ENCODE results near the gene BTK.

The BTK gene

GRCh38 chrX:101385795-101386541, at the start of gene BTK:
TSS of gene BTK (minus strand) at chrX:101386191. CDS start at chrX:101375284, 10,907 bp downstream.
- no peak for TF ChIP-seq CTCF (IDR thresholded peaks at IDR 0.05; ENCODE audit: low read length, missing control alignments)
- DNase-seq (ENCODE audit: low read depth) = no peak
- H3K4me3 ChIP-seq (replicated peaks; ENCODE audit: low read depth, low read length) = no peak within 1 kb of the TSS

- DNase-seq (ENCODE audit: low read depth) = no peak
- no peak for TF ChIP-seq CTCF (IDR thresholded peaks at IDR 0.05; ENCODE audit: low read length, missing control alignments)
These were observed 44.6 kb upstream of the BTK start for GRCh38 chrX:101430457-101431078.

GRCh38 chrX:101429934-101430333, 43.9 kb upstream of the BTK start:
- H3K4me3 ChIP-seq (replicated peaks; ENCODE audit: low read depth, low read length) = no peak overlapping the region
- TF ChIP-seq CTCF (IDR thresholded peaks at IDR 0.05; ENCODE audit: low read length, missing control alignments) = no peak
- no peak for DNase-seq (ENCODE audit: low read depth)

More at GRCh38 chrX:101430457-101431078, 44.6 kb upstream of the BTK start:
- H3K4me3 ChIP-seq (replicated peaks; ENCODE audit: low read depth, low read length) = no peak overlapping the region

- no peak overlapping the region for H3K4me3 ChIP-seq (replicated peaks; ENCODE audit: low read depth, low read length)
- TF ChIP-seq CTCF (IDR thresholded peaks at IDR 0.05; ENCODE audit: low read length, missing control alignments) = no peak
- DNase-seq (ENCODE audit: low read depth) = no peak
These were observed 42.0 kb upstream of the BTK start for GRCh38 chrX:101427954-101428353.

GRCh38 chrX:101419489-101419888, 33.5 kb upstream of the BTK start:
- no peak for TF ChIP-seq CTCF (IDR thresholded peaks at IDR 0.05; ENCODE audit: low read length, missing control alignments)

GRCh38 chrX:101417981-101418841, 32.2 kb upstream of the BTK start:
- no peak for DNase-seq (ENCODE audit: low read depth)
- no peak for TF ChIP-seq CTCF (IDR thresholded peaks at IDR 0.05; ENCODE audit: low read length, missing control alignments)
- peak overlapping the region; percentile 50 for H3K4me3 ChIP-seq (replicated peaks; ENCODE audit: low read depth, low read length)

More at GRCh38 chrX:101419489-101419888, 33.5 kb upstream of the BTK start:
- H3K4me3 ChIP-seq (replicated peaks; ENCODE audit: low read depth, low read length) = no peak overlapping the region
- DNase-seq (ENCODE audit: low read depth) = no peak
